Left lung (tissue), 10 donors: ENCODE measurements around the gene TRMT44. TPM values are rescaled to one million over a fixed set of nuclear protein-coding genes. Genes with fewer than 3 reads are reported as not detected.
A peak's percentile ranks its signal among the peaks of the same experiment; 100 is the strongest.

Source experiments
- ATAC-seq: fragments of 200-7000 bp; cut with Tn5 transposase; one replicate; pipeline ENCODE4 v1.9.1; 2020; ENCODE audit warnings: moderate library complexity
- DNase-seq, 4 donors: peaks; one replicate each; pipeline ENCODE4 v3.0.0-alpha.2; 2013 to 2020
- H3K27ac ChIP-seq, 2 donors: fragments of 200-600 bp; sonication (generic) in 1 of 2; one replicate each; pipeline versions ENCODE4 v1.5.0 to v1.8.0; 2020 to 2021
- H3K27me3 ChIP-seq, 2 donors: fragments of 200-600 bp; sonication (generic) in 1 of 2; one replicate each; pipeline versions ENCODE4 v1.5.0 to v1.8.0; 2020 to 2021
- H3K36me3 ChIP-seq, 2 donors: fragments of 200-600 bp; sonication (generic) in 1 of 2; one replicate each; pipeline versions ENCODE4 v1.5.0 to v1.8.0; 2020 to 2021
- H3K4me1 ChIP-seq, 2 donors: fragments of 200-600 bp; one replicate each; pipeline ENCODE4 v1.8.0; 2021
- H3K4me3 ChIP-seq, 2 donors: fragments of 200-600 bp; sonication (generic) in 1 of 2; one replicate each; pipeline versions ENCODE4 v1.5.0 to v1.8.0; 2020 to 2021; ENCODE audit warnings: mild to moderate bottlenecking in 1 of 2
- H3K9me3 ChIP-seq, 2 donors: fragments of 200-600 bp; sonication (generic) in 1 of 2; one replicate each; pipeline versions ENCODE4 v1.5.0 to v1.8.0; 2020 to 2021
- CTCF ChIP-seq, 2 donors: fragments of 200-600 bp; sonication (generic) in 1 of 2; IDR thresholded peaks; one replicate each; pipeline versions ENCODE4 v1.5.0 to v1.8.0; 2021; ENCODE audit warnings: antibody characterized with exemption in 2 of 2
- intact Hi-C, 2 donors: fragments of 100-400 bp; cut with DNase I; formaldehyde crosslinking; loops; one replicate each; pipeline versions ENCODE4 v1.11.2 to v1.14.2; 2022
- polyA plus RNA-seq, 6 donors: library from polyadenylated mRNA; unstranded; fragments of 120-200 nt; gene quantifications; one replicate each; pipeline ENCODE4 v1.2.1, GENCODE V29; 2013; ENCODE audit not compliant: insufficient read length in 6 of 6
- total RNA-seq, 2 donors: library from RNA; stranded (reverse); fragmentation: NEBNext Ultra II Directional; extraction: Animal tissue kit (Norgen Biotek cat#: 25700); gene quantifications; one replicate each; pipeline ENCODE4 v1.2.1, GENCODE V29; 2021
- donor health status: DM: no; HTN: yes; CAD: no.
- donor health status: DM: no; HTN: no; CAD: no.

The TRMT44 gene
- total and polyA plus RNA-seq, 8 donors = 15.0 to 20.6 (median 19.1) TPM

- DNase-seq (peak in 3 of 4 donors; percentile 34 to 74 (median 54)), ATAC-seq (peak; percentile 70)
- H3K36me3 ChIP-seq = no peaks in the 10 kb centered on the region
- intact Hi-C loops = no loop called here
- TF ChIP-seq CTCF (IDR thresholded peaks at IDR 0.05) = no peak
- no peaks in the 10 kb centered on the region for H3K9me3 ChIP-seq
- peaks cover 3 to 9% of the 10 kb centered on the region in 2 donors for H3K4me1 ChIP-seq
- H3K4me3 ChIP-seq = no peak overlapping the region
- peak overlapping the region; percentile 48 to 83 for H3K27ac ChIP-seq
- H3K27me3 ChIP-seq = no peaks in the 10 kb centered on the region
Observed at GRCh38 chr4:8506373-8507195, 66.0 kb downstream of the TRMT44 start.

- intact Hi-C loops = no loop called here
- peak; percentile 49 for ATAC-seq
- no peak overlapping the region for H3K4me3 ChIP-seq
- TF ChIP-seq CTCF (IDR thresholded peaks at IDR 0.05) = no peak
- no peaks in the 10 kb centered on the region for H3K27me3 ChIP-seq
- H3K27ac ChIP-seq = peak overlapping the region; percentile 48 to 83
- H3K4me1 ChIP-seq = peaks cover 3 to 9% of the 10 kb centered on the region in 2 donors
- no peak for DNase-seq
- H3K36me3 ChIP-seq = no peaks in the 10 kb centered on the region
- H3K9me3 ChIP-seq = no peaks in the 10 kb centered on the region
Observed at GRCh38 chr4:8507196-8507570, 66.6 kb downstream of the TRMT44 start.

GRCh38 chr4:8507624-8508023 lies 67.0 kb downstream of the TRMT44 start:
- H3K27ac ChIP-seq = peak overlapping the region; percentile 48 to 83
- peaks cover 3 to 9% of the 10 kb centered on the region in 2 donors for H3K4me1 ChIP-seq
- no peaks in the 10 kb centered on the region for H3K9me3 ChIP-seq
- intact Hi-C loops = no loop called here
- no peak overlapping the region for H3K4me3 ChIP-seq
- DNase-seq (no peak), ATAC-seq (no peak)
- H3K27me3 ChIP-seq = no peaks in the 10 kb centered on the region
- H3K36me3 ChIP-seq = no peaks in the 10 kb centered on the region
- TF ChIP-seq CTCF (IDR thresholded peaks at IDR 0.05) = no peak

DNA sequence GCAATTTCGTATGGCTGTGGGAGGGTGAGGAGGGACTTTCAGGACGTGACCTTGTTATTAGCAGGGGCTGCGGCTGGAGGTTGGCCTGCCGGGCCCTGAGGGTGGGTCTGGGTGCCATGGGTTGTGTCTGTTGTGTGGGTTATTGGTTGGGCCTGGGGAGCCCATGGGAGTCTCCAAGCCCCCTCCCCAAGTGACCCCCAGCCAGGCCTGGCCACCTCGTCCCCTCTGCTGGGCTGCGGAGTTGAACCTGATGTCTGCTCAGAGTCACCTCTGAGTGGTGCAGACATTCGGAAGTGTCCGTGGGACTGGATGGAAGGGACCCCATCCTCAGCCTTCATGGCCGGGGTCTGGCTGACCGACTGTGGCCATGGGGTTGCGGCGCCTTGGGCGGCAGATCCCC lies 67.7 kb downstream of the TRMT44 start:
- Histone ChIP-seq H3K4me3 (no peak overlapping the region), H3K9me3 (no peaks in the 10 kb centered on the region), H3K27ac (no peak overlapping the region), H3K27me3 (no peaks in the 10 kb centered on the region), H3K4me1 (peaks cover 3 to 9% of the 10 kb centered on the region in 2 donors), H3K36me3 (no peaks in the 10 kb centered on the region)
- ATAC-seq (no peak), DNase-seq (no peak)
- intact Hi-C loops = no loop called here
- TF ChIP-seq CTCF (IDR thresholded peaks at IDR 0.05) = no peak

DNA sequence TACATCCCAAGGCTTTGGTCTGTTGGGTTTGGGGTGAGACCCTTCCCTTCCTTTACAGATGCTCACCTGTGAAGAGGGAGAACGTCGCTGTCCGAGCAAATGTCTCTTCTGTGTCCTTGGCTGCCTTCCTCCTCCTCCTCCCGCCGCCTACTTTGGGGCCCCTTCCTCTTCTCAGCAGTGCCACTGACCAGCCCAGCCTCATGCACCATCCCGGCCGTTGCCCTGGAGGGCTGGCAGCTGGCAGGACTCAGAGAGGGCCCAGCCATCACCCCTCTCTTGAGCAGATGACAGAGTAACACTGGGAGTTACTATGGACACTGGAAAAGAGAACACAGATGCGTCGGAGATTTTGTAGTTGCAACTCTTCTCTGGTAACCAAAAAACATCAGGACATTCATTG lies 68.2 kb downstream of the TRMT44 start:
- Histone ChIP-seq H3K9me3 (no peaks in the 10 kb centered on the region), H3K27ac (no peak overlapping the region), H3K27me3 (no peaks in the 10 kb centered on the region), H3K4me1 (peaks cover 3 to 7% of the 10 kb centered on the region in 2 donors), H3K4me3 (no peak overlapping the region), H3K36me3 (no peaks in the 10 kb centered on the region)
- no peak for TF ChIP-seq CTCF (IDR thresholded peaks at IDR 0.05)
- no peak for ATAC-seq
- intact Hi-C loops = no loop called here
- DNase-seq = no peak
